Cerebellar nuclear complex (tissue), 1 donor: Measurements from ENCODE around the gene TMCO6.
"Not testable (repeated sequence)": the region's sequence is repeated elsewhere in the genome, so short reads cannot be mapped to it uniquely, and the experiment has no call there.

ENCODE experiments used
- DNase-seq, 2 experiments: peaks; one replicate each; lab custom pipeline; 2025; lab: John Stamatoyannopoulos, UW

TMCO6 gene

GRCh38 chr5:140630292-140631035 is 8.8 kb upstream of the TMCO6 start:
- DNase-seq: no peak

- no peak for DNase-seq
Measured at GRCh38 chr5:140631036-140631417, 8.2 kb upstream of the TMCO6 start.

GRCh38 chr5:140631831-140632365 is 7.4 kb upstream of the TMCO6 start:
- peak in 1 of 2 experiments; percentile 45 for DNase-seq

- DNase-seq: peak in 1 of 2 experiments; percentile 46
Measured at GRCh38 chr5:140632366-140633020, 6.8 kb upstream of the TMCO6 start.

GRCh38 chr5:140633021-140633471 is 6.2 kb upstream of the TMCO6 start, which contains the start of gene CD14:
Gene CD14, minus strand, starts transcription at chr5:140633175. Its CDS starts 104 bp downstream, at chr5:140633071.
- DNase-seq: no peak

- no peak for DNase-seq
Measured at GRCh38 chr5:140633501-140633900, 5.8 kb upstream of the TMCO6 start.

GRCh38 chr5:140634103-140634502 is 5.1 kb upstream of the TMCO6 start:
- DNase-seq: no peak

GRCh38 chr5:140635291-140636257 is 3.7 kb upstream of the TMCO6 start:
- no peak for DNase-seq

GRCh38 chr5:140637371-140638100 is 1.7 kb upstream of the TMCO6 start:
- DNase-seq: no peak

- DNase-seq: not testable (repeated sequence)
Measured at GRCh38 chr5:140638898-140639147, 428 bp upstream of the TMCO6 start.

- DNase-seq: no peak
Measured at GRCh38 chr5:140641716-140642115, 2.5 kb downstream of the TMCO6 start.

- DNase-seq: no peak
Measured at GRCh38 chr5:140642718-140643117, 3.5 kb downstream of the TMCO6 start.

GRCh38 chr5:140647042-140647419 is 7.8 kb downstream of the TMCO6 start:
- no peak for DNase-seq

- DNase-seq: no peak
Measured at GRCh38 chr5:140658870-140659269, 19.6 kb downstream of the TMCO6 start.

- not testable (repeated sequence) for DNase-seq
Measured at GRCh38 chr5:140660371-140660770, 21.1 kb downstream of the TMCO6 start.

- DNase-seq: no peak
Measured at GRCh38 chr5:140664030-140664358, 24.7 kb downstream of the TMCO6 start.

- peak; percentile 25 to 75 for DNase-seq
Measured at GRCh38 chr5:140664359-140665119, 25.3 kb downstream of the TMCO6 start, which contains the start of gene WDR55. Gene WDR55, plus strand, starts transcription at chr5:140664904. Its CDS starts 9 bp downstream, at chr5:140664913.

GRCh38 chr5:140671035-140671434 is 31.8 kb downstream of the TMCO6 start:
- DNase-seq: not testable (repeated sequence)

- DNase-seq: no peak
Measured at GRCh38 chr5:140671472-140672125, 32.3 kb downstream of the TMCO6 start.
